SK-N-SH treated with all-trans-retinoic acid at 6 μM for 48 hours (cell line): ENCODE results near the gene ABCC9.

Experiments
- ARNTL ChIP-seq: fragments of 450-650 bp; formaldehyde crosslinking; IDR thresholded peaks from 2 replicates; pipeline ENCODE4 v1.5.0; 2020; ENCODE audit warnings: low read depth, mild to moderate bottlenecking, moderate library complexity, borderline replicate concordance
- CSDC2 ChIP-seq: fragments of 250-450 bp; sonication (Bioruptor Pico); IDR thresholded peaks from 2 replicates; pipeline ENCODE4 v1.5.0; 2020; ENCODE audit warnings: mild to moderate bottlenecking, moderate library complexity
- GLIS3 ChIP-seq: fragments of 250-450 bp; sonication (Bioruptor Pico); IDR thresholded peaks from 2 replicates; pipeline ENCODE4 v1.5.0; 2020; ENCODE audit warnings: mild to moderate bottlenecking, moderate library complexity
- OSR1 ChIP-seq: fragments of 250-450 bp; sonication (Bioruptor Pico); IDR thresholded peaks from 2 replicates; pipeline ENCODE4 v1.8.0; 2022; ENCODE audit warnings: moderate library complexity, mild to moderate bottlenecking, inconsistent platforms
- RARB ChIP-seq: fragments of 250-450 bp; sonication (Bioruptor Pico); IDR thresholded peaks from 2 replicates; pipeline ENCODE4 v1.8.0; 2021; ENCODE audit warnings: mild to moderate bottlenecking, moderate library complexity
- TOX ChIP-seq: fragments of 250-450 bp; sonication (Bioruptor Pico); IDR thresholded peaks from 2 replicates; pipeline ENCODE4 v1.8.0; 2021; ENCODE audit warnings: mild to moderate bottlenecking, moderate library complexity, borderline replicate concordance
- TF ChIP-seq, protein P1 (sequence below): fragments of 250-450 bp; sonication (Bioruptor Pico); IDR thresholded peaks from 2 replicates; pipeline ENCODE4 v1.5.0; 2020; ENCODE audit warnings: mild to moderate bottlenecking, moderate library complexity
- TF ChIP-seq, protein P2 (sequence below): fragments of 250-450 bp; sonication (Bioruptor Pico); IDR thresholded peaks from 2 replicates; pipeline ENCODE4 v1.8.0; 2020; ENCODE audit warnings: mild to moderate bottlenecking, moderate library complexity, borderline replicate concordance

DNA sequence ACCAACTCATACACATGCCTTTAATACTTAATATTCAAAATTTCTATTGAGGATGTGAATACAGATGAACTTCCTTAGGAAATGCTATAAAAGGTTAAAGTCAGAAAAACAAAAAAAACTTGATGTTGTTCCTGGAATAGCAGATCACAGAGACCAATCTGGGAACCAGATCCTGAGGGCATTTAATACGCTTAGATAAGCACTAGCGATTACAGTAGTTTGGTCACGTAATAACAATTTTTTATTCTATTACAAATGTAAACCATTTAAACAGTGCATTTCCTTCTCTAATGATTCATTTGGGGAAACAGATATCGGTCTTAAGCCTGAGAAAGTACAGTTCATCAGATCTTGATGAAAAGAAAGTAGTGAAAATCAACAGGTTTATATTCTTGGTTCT is 30.8 kb upstream of the ABCC9 start:
- TF ChIP-seq GLIS3 (no peak), TOX (no peak), CSDC2 (CRISPR knock-in tag) (no peak), RARB (CRISPR knock-in tag) (no peak), OSR1 (CRISPR knock-in tag) (no peak), ARNTL (CRISPR knock-in tag) (no peak)
- TF ChIP-seq, protein P1, sequence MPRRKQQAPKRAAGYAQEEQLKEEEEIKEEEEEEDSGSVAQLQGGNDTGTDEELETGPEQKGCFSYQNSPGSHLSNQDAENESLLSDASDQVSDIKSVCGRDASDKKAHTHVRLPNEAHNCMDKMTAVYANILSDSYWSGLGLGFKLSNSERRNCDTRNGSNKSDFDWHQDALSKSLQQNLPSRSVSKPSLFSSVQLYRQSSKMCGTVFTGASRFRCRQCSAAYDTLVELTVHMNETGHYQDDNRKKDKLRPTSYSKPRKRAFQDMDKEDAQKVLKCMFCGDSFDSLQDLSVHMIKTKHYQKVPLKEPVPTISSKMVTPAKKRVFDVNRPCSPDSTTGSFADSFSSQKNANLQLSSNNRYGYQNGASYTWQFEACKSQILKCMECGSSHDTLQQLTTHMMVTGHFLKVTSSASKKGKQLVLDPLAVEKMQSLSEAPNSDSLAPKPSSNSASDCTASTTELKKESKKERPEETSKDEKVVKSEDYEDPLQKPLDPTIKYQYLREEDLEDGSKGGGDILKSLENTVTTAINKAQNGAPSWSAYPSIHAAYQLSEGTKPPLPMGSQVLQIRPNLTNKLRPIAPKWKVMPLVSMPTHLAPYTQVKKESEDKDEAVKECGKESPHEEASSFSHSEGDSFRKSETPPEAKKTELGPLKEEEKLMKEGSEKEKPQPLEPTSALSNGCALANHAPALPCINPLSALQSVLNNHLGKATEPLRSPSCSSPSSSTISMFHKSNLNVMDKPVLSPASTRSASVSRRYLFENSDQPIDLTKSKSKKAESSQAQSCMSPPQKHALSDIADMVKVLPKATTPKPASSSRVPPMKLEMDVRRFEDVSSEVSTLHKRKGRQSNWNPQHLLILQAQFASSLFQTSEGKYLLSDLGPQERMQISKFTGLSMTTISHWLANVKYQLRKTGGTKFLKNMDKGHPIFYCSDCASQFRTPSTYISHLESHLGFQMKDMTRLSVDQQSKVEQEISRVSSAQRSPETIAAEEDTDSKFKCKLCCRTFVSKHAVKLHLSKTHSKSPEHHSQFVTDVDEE (CRISPR knock-in tag) = no peak
- TF ChIP-seq, protein P2, sequence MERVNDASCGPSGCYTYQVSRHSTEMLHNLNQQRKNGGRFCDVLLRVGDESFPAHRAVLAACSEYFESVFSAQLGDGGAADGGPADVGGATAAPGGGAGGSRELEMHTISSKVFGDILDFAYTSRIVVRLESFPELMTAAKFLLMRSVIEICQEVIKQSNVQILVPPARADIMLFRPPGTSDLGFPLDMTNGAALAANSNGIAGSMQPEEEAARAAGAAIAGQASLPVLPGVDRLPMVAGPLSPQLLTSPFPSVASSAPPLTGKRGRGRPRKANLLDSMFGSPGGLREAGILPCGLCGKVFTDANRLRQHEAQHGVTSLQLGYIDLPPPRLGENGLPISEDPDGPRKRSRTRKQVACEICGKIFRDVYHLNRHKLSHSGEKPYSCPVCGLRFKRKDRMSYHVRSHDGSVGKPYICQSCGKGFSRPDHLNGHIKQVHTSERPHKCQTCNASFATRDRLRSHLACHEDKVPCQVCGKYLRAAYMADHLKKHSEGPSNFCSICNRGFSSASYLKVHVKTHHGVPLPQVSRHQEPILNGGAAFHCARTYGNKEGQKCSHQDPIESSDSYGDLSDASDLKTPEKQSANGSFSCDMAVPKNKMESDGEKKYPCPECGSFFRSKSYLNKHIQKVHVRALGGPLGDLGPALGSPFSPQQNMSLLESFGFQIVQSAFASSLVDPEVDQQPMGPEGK (CRISPR knock-in tag) = no peak
